GM13976 (cell line): ENCODE measurements around the gene CABLES1.
"Not testable (repeated sequence)": the region's sequence is repeated elsewhere in the genome, so short reads cannot be mapped to it uniquely, and the experiment has no call there.

Experiments
- DNase-seq: peaks from one replicate; pipeline ENCODE4 v3.0.0; 2012; ENCODE audit warnings: low spot score
- in situ Hi-C: fragments of 300-500 bp; cut with MboI; formaldehyde crosslinking; loops from one replicate; pipeline ENCODE4 v1.12.0; 2022; ENCODE audit warnings: low sequenced_read_pairs, mixed read lengths, inconsistent platforms; ENCODE audit not compliant: unreplicated experiment
- TF ChIP-seq, protein P1 (sequence below): IDR thresholded peaks from 2 replicates; pipeline ENCODE4 v1.5.1; 2012; ENCODE audit warnings: borderline replicate concordance, mild to moderate bottlenecking; ENCODE audit not compliant: insufficient read depth; ENCODE audit errors: extremely low read depth, missing control alignments, control extremely low read depth

The CABLES1 gene

DNA sequence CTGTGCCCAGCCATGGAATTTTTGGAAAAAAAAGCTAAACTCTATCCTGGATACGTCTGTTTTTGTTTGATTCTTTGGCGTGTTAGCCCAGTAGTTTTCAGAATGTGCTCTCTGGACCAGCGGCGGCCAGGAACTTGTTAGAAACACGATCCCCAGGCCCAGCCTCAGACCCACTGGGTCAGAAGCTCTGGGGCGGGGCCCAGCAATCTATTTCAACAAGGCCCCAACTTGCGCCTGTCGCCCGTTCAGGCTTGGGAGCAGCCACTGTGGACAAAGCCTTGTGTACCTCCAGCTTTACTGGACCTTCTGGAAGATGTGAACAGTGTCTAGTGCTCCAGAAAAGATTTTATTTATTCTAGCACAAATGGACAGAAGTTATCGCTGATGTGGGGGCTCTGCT lies 14.3 kb downstream of the CABLES1 start:
- DNase-seq: no peak
- in situ Hi-C loops: no loop called here
- TF ChIP-seq, protein P1, sequence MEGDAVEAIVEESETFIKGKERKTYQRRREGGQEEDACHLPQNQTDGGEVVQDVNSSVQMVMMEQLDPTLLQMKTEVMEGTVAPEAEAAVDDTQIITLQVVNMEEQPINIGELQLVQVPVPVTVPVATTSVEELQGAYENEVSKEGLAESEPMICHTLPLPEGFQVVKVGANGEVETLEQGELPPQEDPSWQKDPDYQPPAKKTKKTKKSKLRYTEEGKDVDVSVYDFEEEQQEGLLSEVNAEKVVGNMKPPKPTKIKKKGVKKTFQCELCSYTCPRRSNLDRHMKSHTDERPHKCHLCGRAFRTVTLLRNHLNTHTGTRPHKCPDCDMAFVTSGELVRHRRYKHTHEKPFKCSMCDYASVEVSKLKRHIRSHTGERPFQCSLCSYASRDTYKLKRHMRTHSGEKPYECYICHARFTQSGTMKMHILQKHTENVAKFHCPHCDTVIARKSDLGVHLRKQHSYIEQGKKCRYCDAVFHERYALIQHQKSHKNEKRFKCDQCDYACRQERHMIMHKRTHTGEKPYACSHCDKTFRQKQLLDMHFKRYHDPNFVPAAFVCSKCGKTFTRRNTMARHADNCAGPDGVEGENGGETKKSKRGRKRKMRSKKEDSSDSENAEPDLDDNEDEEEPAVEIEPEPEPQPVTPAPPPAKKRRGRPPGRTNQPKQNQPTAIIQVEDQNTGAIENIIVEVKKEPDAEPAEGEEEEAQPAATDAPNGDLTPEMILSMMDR: no peak

DNA sequence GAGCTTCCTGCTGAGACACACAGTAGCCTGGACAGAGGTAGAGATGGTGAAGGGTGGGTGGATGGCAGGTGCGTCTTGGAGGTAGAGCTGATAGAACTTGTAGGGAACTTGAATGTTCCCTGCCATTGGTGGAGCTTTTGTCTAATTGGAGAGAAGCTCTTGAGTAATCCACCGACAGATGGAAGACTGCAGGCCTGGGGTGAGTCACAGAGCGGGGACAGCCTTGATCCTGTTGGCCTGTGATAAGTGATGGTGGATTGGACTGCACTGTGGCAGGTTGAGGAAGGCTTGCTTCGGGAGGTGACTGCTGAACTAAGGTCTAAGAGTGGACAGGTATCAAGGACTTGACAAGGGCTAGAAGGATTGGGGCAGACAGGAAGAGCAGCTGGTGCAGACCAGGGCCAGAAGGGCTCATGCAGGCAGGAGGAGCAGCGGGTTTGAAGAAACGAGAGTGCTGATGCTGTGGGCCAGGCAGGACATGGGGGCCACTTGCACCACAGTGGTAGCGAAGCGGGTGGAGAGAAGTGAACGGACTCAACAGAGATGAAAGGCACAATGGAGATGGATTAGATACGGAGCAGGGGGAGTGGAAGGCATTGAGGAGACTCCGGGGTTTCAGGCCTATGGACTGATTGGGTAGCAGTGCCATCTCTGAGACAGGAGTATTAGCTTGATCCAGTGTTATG lies 16.3 kb downstream of the CABLES1 start:
- DNase-seq: no peak
- in situ Hi-C loops: no loop called here
- TF ChIP-seq, protein P1: no peak

DNA sequence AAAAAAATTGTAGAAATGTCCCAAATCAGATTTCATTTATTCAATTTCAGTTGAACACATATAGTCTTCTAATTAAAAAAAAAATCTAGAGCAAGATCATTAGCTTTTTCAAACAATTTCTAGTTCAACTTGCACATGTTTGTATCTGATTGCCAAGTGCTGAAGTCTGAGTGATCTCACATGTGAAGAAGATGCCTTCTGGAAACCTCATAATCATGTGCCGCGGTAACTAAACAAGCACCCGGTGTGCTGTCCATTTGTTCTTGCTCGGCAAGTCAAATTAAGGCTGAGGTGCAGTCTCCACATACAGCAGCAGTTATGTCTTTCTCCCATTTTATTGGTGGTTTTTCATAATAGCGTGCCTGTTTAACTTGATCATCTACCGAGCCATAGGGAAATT lies 18.7 kb downstream of the CABLES1 start:
- TF ChIP-seq, protein P1: no peak
- in situ Hi-C loops: no loop called here

DNA sequence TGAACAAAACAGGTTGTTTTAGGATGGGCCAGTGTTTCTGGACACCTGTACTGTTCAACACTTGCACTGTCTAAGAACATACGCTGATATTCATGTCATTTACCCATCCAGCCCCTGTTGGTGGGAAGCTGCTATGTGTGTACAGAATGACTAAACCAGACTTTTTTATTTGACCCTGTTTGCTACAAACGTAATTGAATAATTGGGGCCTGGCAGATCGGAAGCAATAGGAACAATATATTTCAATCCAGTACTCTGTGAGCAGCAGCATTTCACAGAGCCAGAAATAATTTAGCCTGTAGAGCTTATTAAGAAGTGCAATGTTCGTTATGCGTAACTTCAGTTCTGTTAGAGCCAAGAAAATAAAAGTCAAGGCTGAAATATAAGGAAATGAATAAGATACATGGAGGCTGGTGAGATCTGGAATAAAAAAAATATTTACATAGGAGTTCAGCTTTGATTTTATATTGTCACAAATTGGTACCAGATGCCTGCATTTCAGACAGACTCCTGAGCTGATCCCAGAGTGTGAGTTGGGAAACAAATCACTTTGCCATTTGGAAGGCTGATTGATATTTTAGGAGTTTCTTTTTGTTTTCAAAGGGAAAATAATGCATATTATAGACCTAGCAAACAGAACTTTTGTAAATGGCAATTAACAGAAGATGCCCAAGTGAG lies 19.7 kb downstream of the CABLES1 start:
- TF ChIP-seq, protein P1: no peak
- in situ Hi-C loops: no loop called here
- no peak for DNase-seq

More for the DNA sequence above, 18.7 kb downstream of the CABLES1 start:
- no peak for DNase-seq

DNA sequence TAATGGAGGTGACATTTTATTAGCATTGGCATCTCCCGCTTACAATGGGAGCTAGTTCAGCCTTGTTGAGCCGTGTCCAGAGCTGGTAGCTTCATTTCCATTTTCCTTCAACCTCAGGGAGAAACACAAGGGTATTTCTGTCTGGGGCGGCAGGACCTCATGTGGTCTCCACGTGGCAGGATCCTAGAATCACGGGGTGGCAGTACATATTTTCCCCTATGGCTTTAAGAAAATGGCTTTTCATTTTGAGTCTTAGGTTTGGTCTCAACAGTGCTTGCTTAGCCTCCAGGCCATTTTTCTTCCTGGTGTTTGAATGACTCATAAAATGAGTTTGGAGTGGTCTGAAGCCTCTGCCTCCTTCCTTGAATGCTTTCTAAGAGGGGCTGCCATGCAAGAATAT lies 20.3 kb downstream of the CABLES1 start:
- no peak for DNase-seq
- TF ChIP-seq, protein P1: no peak
- in situ Hi-C loops: no loop called here

DNA sequence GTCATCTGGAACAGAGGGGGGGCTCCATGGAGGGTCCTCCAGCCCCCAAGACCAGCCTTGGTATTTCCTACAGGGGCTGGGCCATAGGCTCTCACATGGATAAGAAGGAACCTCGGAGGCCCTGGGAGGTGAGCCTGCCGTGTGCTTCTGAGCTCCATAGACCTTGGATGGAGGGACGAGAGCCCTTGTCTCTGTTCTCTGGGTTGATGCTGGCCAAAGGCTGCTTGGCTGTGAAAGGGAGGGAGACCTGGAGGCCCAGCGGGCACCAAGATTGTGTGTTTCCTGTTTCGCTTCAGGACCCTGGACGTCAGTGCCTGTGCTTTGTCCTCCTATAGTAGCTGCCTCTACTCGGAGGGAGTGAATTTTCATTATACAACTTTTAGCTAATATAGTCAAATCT lies 20.8 kb downstream of the CABLES1 start:
- DNase-seq: no peak
- TF ChIP-seq, protein P1: no peak
- in situ Hi-C loops: no loop called here

DNA sequence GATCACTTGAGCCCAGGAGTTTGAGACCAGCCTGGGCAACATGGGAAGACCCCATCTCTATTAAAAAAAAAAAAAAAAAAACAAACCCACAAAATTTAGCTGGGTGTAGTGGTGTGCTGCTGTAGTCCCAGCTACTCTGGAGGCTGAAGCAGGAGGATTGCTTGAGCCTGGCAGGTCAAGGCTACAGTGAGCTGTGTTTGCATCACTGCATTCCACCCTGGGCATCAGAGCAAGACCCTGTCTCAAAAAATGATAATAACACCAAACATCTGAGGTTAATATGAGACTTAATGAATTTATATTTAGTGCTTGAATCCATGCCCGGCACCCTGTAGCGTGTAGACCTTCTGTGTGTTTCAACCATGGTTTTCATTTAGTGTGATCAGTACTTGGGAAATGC lies 22.8 kb downstream of the CABLES1 start:
- in situ Hi-C loops: no loop called here
- no peak for DNase-seq
- TF ChIP-seq, protein P1: no peak

DNA sequence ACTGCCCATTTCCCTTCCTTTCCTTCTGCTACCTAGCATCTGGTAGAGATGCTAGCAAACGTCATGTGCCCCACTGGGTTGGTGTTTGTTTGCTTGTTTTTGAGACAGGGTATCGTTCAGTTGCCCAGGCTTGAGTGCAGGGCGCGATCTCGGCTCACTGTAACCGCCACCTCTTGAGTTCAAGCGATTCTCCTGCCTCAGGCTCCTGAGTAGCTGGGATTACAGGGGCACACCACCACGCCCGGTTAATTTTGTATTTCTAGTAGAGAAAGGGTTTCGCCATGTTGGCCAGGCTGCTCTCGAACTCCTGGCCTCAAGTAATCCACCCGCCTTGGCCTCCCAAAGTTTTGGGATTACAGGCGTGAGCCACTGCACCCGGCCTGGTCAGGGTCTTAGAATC lies 23.6 kb downstream of the CABLES1 start:
- in situ Hi-C loops: not testable (repeated sequence)

More for the DNA sequence above, 23.6 kb downstream of the CABLES1 start:
- not testable (repeated sequence) for DNase-seq
